Measurements from ENCODE around the gene ACP4. TPM values are rescaled to one million over a fixed set of nuclear protein-coding genes. Genes with fewer than 3 reads are reported as not detected.
"Not testable (repeated sequence)": the region's sequence is repeated elsewhere in the genome, so short reads cannot be mapped to it uniquely, and the experiment has no call there.

The ACP4 gene
- total RNA-seq, 3 donors from 2014 or later (not counting 1 experiment from before 2014, with no cell fraction given), result not detected

DNA sequence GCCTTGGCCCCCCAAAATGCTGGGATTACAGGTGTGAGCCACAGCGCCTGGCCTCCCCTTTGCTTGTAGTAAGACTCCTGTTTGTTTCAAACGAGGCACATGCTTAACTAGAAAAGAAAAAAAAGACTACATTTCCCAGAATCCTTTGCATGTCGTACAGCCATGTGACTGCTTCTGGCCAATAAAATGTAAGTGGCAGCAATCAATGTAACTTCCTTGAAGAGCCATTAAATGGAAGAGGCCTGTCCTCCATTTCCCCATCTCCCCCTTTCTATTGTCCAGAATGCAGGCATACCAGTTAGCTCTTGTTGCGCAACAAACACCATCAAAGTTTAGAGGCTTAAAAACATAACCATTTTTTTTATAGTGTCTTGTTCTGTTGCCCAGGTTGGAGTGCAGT, 30.3 kb upstream of the ACP4 start:
- Mint-ChIP-seq H3K4me1 (no peaks in the 10 kb centered on the region), H3K27me3 (ENCODE audit: low read depth in 2 of 2) (peaks cover 7% of the 10 kb centered on the region in 2 donors), H3K36me3 (no peaks in the 10 kb centered on the region), H3K4me3 (no peak overlapping the region), H3K27ac (no peak overlapping the region), H3K9me3 (no peaks in the 10 kb centered on the region)
- intact Hi-C loops (cut with micrococcal nuclease), result no loop called here
- Histone ChIP-seq H3K9me3 (ENCODE audit: control insufficient read depth, insufficient read depth, low read length) (no peaks in the 10 kb centered on the region), H3K27me3 (ENCODE audit: control insufficient read depth, insufficient read depth, low read length) (no peaks in the 10 kb centered on the region), H3K36me3 (ENCODE audit: control insufficient read depth, insufficient read depth, low read length) (no peaks in the 10 kb centered on the region), H3K4me3 (ENCODE audit: low read length) (no peak overlapping the region), H3K27ac (ENCODE audit: low read length) (no peak overlapping the region), H3K4me1 (ENCODE audit: control insufficient read depth, insufficient read depth, low read length) (no peaks in the 10 kb centered on the region)
- DNase-seq (peak in 1 of 2 donors; percentile 23), ATAC-seq (no peak)
- WGBS (ENCODE audit: insufficient coverage), result 56% methylated on average over 4 of the region's 4 CpGs
- TF ChIP-seq, protein P1, sequence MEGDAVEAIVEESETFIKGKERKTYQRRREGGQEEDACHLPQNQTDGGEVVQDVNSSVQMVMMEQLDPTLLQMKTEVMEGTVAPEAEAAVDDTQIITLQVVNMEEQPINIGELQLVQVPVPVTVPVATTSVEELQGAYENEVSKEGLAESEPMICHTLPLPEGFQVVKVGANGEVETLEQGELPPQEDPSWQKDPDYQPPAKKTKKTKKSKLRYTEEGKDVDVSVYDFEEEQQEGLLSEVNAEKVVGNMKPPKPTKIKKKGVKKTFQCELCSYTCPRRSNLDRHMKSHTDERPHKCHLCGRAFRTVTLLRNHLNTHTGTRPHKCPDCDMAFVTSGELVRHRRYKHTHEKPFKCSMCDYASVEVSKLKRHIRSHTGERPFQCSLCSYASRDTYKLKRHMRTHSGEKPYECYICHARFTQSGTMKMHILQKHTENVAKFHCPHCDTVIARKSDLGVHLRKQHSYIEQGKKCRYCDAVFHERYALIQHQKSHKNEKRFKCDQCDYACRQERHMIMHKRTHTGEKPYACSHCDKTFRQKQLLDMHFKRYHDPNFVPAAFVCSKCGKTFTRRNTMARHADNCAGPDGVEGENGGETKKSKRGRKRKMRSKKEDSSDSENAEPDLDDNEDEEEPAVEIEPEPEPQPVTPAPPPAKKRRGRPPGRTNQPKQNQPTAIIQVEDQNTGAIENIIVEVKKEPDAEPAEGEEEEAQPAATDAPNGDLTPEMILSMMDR (IDR thresholded peaks at IDR 0.05), result no peak

DNA sequence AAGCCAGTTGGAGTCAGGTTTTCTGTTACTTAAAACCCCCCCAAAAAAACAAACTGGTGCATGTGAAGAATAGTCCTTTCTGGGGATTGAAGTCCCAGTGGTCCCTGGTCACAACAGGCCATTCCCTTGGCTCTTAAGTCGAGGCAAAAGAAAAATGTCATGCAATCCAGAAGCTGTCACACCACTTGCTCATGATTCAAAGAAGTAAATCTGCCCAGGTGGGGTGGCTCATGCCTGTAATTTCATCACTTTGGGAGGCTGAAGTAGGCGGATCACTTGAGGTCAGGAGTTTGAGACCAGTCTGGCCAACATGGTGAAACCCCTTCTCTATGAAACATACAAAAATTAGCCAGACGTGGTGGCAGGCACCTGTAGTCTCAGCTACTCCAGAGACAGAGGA, 28.7 kb upstream of the ACP4 start:
- H3K27me3 ChIP-seq (ENCODE audit: control insufficient read depth, insufficient read depth, low read length); H3K9me3 Mint-ChIP-seq; intact Hi-C loops (cut with micrococcal nuclease); DNase-seq; H3K27me3 Mint-ChIP-seq (ENCODE audit: low read depth in 2 of 2); H3K27ac ChIP-seq (ENCODE audit: low read length); H3K36me3 Mint-ChIP-seq; H3K36me3 ChIP-seq (ENCODE audit: control insufficient read depth, insufficient read depth, low read length); H3K27ac Mint-ChIP-seq; H3K4me1 Mint-ChIP-seq; H3K4me3 Mint-ChIP-seq; ATAC-seq; H3K9me3 ChIP-seq (ENCODE audit: control insufficient read depth, insufficient read depth, low read length); H3K4me3 ChIP-seq (ENCODE audit: low read length); H3K4me1 ChIP-seq (ENCODE audit: control insufficient read depth, insufficient read depth, low read length): not testable (repeated sequence)
- WGBS (ENCODE audit: insufficient coverage), result 61% methylated on average over 3 of the region's 3 CpGs

DNA sequence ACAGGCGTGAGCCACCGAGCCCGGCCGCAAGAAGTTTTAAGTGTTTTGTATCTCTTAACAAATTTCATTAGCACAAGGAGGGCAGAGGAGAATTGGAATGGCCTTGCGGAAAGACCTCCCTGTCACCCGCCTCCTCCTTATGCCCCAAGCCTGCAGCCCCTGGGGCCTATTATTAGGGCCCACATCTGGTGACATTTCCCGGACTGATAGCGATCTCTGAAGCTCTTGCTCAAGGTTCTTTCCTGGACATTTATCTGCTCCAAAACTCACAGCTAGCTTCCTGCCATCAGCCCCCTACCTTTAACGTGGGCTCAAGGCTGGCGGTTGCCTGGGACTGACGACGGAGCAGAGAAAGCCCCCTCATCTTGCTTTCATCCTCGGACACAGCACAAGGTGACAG, 26.7 kb upstream of the ACP4 start:
- H3K4me3 ChIP-seq (ENCODE audit: low read length); H3K27ac ChIP-seq (ENCODE audit: low read length); H3K27ac Mint-ChIP-seq; H3K27me3 ChIP-seq (ENCODE audit: control insufficient read depth, insufficient read depth, low read length); H3K27me3 Mint-ChIP-seq (ENCODE audit: low read depth in 2 of 2); DNase-seq; H3K4me1 ChIP-seq (ENCODE audit: control insufficient read depth, insufficient read depth, low read length); H3K4me1 Mint-ChIP-seq; H3K9me3 Mint-ChIP-seq; H3K4me3 Mint-ChIP-seq; intact Hi-C loops (cut with micrococcal nuclease); H3K9me3 ChIP-seq (ENCODE audit: control insufficient read depth, insufficient read depth, low read length); ATAC-seq; H3K36me3 Mint-ChIP-seq; H3K36me3 ChIP-seq (ENCODE audit: control insufficient read depth, insufficient read depth, low read length): not testable (repeated sequence)
- WGBS (ENCODE audit: insufficient coverage), result 86% methylated on average over 4 of the region's 13 CpGs

DNA sequence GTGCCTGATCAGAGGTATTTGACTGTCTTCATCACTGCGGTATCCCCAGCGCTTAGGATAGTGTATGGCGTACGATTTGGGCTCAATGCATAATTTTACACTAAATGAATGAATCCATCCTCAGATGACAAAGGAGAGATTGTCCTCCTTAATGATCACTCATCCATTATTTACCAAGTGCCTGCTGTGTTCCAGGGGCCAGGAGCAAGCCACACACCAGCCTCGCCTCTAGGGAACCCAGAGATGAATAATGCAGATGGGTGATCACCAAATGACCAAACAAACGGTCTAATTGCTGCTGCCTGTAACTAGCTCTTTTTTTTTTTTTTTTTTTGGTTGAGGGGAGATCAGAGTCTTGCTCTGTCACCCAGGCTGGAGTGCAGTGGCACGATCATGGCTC, 25.8 kb upstream of the ACP4 start:
- Mint-ChIP-seq H3K4me1 (no peaks in the 10 kb centered on the region), H3K36me3 (no peaks in the 10 kb centered on the region), H3K9me3 (no peaks in the 10 kb centered on the region), H3K4me3 (no peak overlapping the region), H3K27ac (no peak overlapping the region), H3K27me3 (ENCODE audit: low read depth in 2 of 2) (peaks cover 4 to 7% of the 10 kb centered on the region in 2 donors)
- ATAC-seq (no peak), DNase-seq (no peak)
- 86% methylated on average over 7 of the region's 7 CpGs for WGBS (ENCODE audit: insufficient coverage)
- no peaks in the 10 kb centered on the region for H3K9me3 ChIP-seq (ENCODE audit: control insufficient read depth, insufficient read depth, low read length)
- H3K4me1 ChIP-seq (ENCODE audit: control insufficient read depth, insufficient read depth, low read length), result no peaks in the 10 kb centered on the region
- H3K27me3 ChIP-seq (ENCODE audit: control insufficient read depth, insufficient read depth, low read length), result no peaks in the 10 kb centered on the region
- TF ChIP-seq, protein P1 (IDR thresholded peaks at IDR 0.05), result no peak
- H3K36me3 ChIP-seq (ENCODE audit: control insufficient read depth, insufficient read depth, low read length), result no peaks in the 10 kb centered on the region
- H3K27ac ChIP-seq (ENCODE audit: low read length), result no peak overlapping the region
- H3K4me3 ChIP-seq (ENCODE audit: low read length), result no peak overlapping the region
- intact Hi-C loops (cut with micrococcal nuclease), result no loop called here

DNA sequence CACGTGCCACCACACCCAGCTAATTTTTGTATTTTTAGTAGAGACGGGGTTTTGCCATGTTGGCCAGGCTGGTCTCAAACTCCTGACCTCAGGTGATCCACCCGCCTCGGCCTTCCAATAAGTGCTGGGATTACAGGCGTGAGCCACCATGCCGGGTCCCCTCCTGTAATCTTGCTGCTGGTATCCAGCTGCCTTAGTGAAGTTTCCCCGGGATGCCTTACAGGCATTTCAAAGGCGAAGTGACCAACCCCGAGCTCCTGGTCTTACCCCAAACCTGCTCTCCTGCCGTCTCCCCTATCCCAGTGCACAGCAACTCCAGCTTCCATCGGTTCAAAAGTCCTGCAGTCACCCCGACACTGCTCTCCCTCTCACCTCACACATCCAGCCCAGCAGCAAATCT, 23.5 kb upstream of the ACP4 start:
- H3K9me3 Mint-ChIP-seq; H3K4me1 ChIP-seq (ENCODE audit: control insufficient read depth, insufficient read depth, low read length); H3K27ac Mint-ChIP-seq; ATAC-seq; H3K36me3 ChIP-seq (ENCODE audit: control insufficient read depth, insufficient read depth, low read length); intact Hi-C loops (cut with micrococcal nuclease); H3K27me3 ChIP-seq (ENCODE audit: control insufficient read depth, insufficient read depth, low read length); H3K27me3 Mint-ChIP-seq (ENCODE audit: low read depth in 2 of 2); DNase-seq; H3K4me1 Mint-ChIP-seq; H3K4me3 Mint-ChIP-seq; H3K4me3 ChIP-seq (ENCODE audit: low read length); H3K27ac ChIP-seq (ENCODE audit: low read length); H3K36me3 Mint-ChIP-seq; H3K9me3 ChIP-seq (ENCODE audit: control insufficient read depth, insufficient read depth, low read length): not testable (repeated sequence)
- 87% methylated on average over 10 of the region's 12 CpGs for WGBS (ENCODE audit: insufficient coverage)

DNA sequence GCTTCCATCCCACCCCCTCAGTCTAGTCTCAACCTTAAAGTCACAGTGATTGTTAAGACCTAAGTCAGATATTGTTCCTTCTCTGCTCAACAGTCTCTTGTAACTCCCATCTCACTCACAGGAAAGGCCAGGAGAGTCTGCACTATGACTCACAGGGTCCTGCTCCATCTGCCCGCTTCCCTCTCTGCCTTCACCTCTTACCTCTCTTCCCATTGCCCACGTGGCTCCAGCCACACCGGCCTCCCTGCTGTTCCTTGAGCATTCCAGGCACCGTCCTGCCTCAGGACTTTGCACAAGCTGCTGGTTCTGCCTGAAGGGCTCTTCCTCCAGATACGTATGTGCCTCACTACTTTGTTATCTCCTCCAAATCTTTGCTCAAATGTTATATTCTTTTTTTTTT, 23.0 kb upstream of the ACP4 start:
- intact Hi-C loops (cut with micrococcal nuclease); DNase-seq; H3K36me3 ChIP-seq (ENCODE audit: control insufficient read depth, insufficient read depth, low read length); ATAC-seq; H3K27me3 ChIP-seq (ENCODE audit: control insufficient read depth, insufficient read depth, low read length); H3K27ac ChIP-seq (ENCODE audit: low read length); H3K4me3 ChIP-seq (ENCODE audit: low read length); H3K36me3 Mint-ChIP-seq; H3K4me1 Mint-ChIP-seq; H3K9me3 Mint-ChIP-seq; H3K27me3 Mint-ChIP-seq (ENCODE audit: low read depth in 2 of 2); H3K27ac Mint-ChIP-seq; H3K4me1 ChIP-seq (ENCODE audit: control insufficient read depth, insufficient read depth, low read length); H3K4me3 Mint-ChIP-seq; H3K9me3 ChIP-seq (ENCODE audit: control insufficient read depth, insufficient read depth, low read length): not testable (repeated sequence)
- 77% methylated on average over 5 of the region's 5 CpGs for WGBS (ENCODE audit: insufficient coverage)

All from natural killer cell (primary cell).